ENCODE measurements around the gene CCNI2.

Gene CCNI2

DNA sequence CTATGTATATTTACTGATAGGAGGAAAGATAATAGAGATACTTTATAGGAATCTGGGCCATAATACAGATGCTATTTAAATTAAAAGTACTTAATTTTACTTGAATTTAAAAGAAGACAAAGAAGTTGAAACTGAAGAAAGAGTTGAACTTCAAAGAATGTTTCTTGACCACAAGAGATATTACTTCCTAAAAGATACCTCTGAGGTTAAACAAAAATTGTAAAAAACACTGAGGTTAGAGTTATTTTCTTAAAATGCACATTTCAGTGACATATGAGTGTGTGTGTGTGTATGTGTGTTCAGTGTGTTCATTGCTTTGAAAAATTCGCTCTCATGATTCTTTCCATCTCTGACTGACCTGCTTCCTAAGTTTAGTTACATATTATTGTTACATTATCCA is 33.4 kb downstream of the CCNI2 start:
- H3K4me3 ChIP-seq (ENCODE audit: low read depth, low read length) = no peak overlapping the region
- TF ChIP-seq, protein P1, sequence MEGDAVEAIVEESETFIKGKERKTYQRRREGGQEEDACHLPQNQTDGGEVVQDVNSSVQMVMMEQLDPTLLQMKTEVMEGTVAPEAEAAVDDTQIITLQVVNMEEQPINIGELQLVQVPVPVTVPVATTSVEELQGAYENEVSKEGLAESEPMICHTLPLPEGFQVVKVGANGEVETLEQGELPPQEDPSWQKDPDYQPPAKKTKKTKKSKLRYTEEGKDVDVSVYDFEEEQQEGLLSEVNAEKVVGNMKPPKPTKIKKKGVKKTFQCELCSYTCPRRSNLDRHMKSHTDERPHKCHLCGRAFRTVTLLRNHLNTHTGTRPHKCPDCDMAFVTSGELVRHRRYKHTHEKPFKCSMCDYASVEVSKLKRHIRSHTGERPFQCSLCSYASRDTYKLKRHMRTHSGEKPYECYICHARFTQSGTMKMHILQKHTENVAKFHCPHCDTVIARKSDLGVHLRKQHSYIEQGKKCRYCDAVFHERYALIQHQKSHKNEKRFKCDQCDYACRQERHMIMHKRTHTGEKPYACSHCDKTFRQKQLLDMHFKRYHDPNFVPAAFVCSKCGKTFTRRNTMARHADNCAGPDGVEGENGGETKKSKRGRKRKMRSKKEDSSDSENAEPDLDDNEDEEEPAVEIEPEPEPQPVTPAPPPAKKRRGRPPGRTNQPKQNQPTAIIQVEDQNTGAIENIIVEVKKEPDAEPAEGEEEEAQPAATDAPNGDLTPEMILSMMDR (IDR thresholded peaks at IDR 0.05; ENCODE audit: low read depth, low read length, missing control alignments) = no peak

DNA sequence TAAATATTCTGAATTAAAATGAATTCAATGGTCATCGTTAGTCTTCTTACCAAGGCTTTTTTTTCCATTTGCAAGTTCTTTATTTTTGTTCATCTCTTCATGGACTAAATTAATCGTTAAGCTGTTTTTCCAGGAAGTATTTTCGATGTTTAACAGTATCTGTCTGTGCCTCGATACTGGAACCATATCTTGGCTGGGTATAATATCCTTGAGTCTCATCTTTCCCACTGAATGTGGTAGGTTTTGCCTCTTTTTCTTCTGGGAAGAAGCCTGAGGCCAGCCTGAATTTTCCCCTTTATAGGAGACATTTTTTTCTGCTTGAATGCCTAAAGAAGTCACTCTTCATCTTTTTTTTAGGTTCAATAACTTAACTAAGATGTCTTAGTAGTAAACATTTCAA is 33.8 kb downstream of the CCNI2 start:
- no peak for DNase-seq (ENCODE audit: low read depth)
- TF ChIP-seq, protein P1 (IDR thresholded peaks at IDR 0.05; ENCODE audit: low read depth, low read length, missing control alignments) = no peak
- no peak overlapping the region for H3K4me3 ChIP-seq (ENCODE audit: low read depth, low read length)

More for the DNA sequence above, 33.4 kb downstream of the CCNI2 start:
- no peak for DNase-seq (ENCODE audit: low read depth)

DNA sequence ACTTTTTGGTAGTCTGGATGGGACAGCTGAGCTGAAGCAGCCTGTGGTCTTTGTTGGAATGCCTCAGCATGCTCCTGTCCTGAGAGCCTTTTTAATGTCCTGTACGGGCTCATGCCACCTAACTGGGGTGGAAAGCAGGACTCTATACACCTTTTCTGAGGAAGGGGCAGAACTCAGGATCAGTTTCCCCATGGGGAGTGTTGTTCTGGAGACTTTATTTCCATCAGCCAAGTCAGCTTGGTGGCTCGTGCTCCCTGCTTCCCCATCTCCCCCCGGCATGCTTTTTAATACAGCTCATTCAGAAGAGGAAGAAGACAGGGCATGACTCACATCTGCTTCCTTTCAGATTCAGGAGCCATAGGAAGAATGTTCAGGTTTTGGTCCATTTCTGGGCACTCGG is 34.9 kb downstream of the CCNI2 start:
- DNase-seq (ENCODE audit: low read depth) = no peak
- TF ChIP-seq, protein P1 (IDR thresholded peaks at IDR 0.05; ENCODE audit: low read depth, low read length, missing control alignments) = no peak
- no peak overlapping the region for H3K4me3 ChIP-seq (ENCODE audit: low read depth, low read length)

DNA sequence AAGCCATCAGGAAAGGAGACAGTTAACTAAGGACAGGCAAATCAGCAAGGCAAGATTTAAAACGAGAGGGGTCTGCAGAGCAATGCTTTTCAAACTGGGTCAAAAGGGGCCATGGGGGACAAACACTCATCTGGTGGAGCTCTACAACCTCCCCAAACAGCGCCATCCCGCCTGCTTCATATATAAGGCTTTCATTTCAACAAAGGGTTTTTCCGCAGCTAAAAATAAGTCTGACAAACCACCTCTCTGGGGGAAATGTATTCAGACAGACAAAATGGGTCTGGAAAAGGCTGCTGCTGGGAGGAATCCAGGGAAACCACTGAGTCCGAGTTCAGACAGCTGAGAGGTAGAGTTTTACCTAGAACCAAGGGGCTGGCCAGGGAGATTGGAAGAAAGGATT is 38.1 kb downstream of the CCNI2 start:
- TF ChIP-seq, protein P1 (IDR thresholded peaks at IDR 0.05; ENCODE audit: low read depth, low read length, missing control alignments) = no peak
- no peak overlapping the region for H3K4me3 ChIP-seq (ENCODE audit: low read depth, low read length)
- no peak for DNase-seq (ENCODE audit: low read depth)

DNA sequence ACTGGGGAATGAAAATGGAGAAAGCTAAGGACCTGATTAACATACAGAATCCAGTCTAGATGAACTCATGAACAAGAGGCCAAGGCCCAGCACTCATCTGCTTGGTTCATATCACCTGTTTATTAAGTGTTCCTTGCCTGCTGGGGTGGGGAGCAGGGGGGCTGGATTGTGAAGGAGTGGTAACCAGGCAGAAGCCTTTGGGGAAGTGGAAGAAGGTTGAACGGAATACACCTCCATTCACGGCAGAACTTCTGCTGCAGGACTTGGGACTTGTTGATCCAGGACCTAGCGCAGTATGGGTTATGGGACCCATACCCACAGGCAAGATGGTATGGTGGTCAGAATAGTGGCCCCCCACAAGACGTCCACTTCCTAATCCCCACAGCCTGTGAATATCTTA is 38.6 kb downstream of the CCNI2 start:
- DNase-seq (ENCODE audit: low read depth) = no peak
- TF ChIP-seq, protein P1 (IDR thresholded peaks at IDR 0.05; ENCODE audit: low read depth, low read length, missing control alignments) = no peak
- H3K4me3 ChIP-seq (ENCODE audit: low read depth, low read length) = no peak overlapping the region

- TF ChIP-seq, protein P1 (IDR thresholded peaks at IDR 0.05; ENCODE audit: low read depth, low read length, missing control alignments) = no peak
- H3K4me3 ChIP-seq (ENCODE audit: low read depth, low read length) = no peak overlapping the region
- no peak for DNase-seq (ENCODE audit: low read depth)
These were observed 39.9 kb downstream of the CCNI2 start for GRCh38 chr5:132787076-132787475.

GRCh38 chr5:132788508-132788907 is 41.3 kb downstream of the CCNI2 start:
- DNase-seq (ENCODE audit: low read depth) = no peak
- no peak overlapping the region for H3K4me3 ChIP-seq (ENCODE audit: low read depth, low read length)
- TF ChIP-seq, protein P1 (IDR thresholded peaks at IDR 0.05; ENCODE audit: low read depth, low read length, missing control alignments) = no peak

Data from GM12864 (cell line).